Measurements from ENCODE around the gene CCDC77.

GRCh38 chr12:388012-388411 is 13.4 kb upstream of the CCDC77 start:
- TF ChIP-seq CTCF (IDR thresholded peaks at IDR 0.05), result no peak
- TF ChIP-seq POLR2AphosphoS5 (IDR thresholded peaks at IDR 0.05), result no peak
